ENCODE results near the gene ATP9B.

DNA sequence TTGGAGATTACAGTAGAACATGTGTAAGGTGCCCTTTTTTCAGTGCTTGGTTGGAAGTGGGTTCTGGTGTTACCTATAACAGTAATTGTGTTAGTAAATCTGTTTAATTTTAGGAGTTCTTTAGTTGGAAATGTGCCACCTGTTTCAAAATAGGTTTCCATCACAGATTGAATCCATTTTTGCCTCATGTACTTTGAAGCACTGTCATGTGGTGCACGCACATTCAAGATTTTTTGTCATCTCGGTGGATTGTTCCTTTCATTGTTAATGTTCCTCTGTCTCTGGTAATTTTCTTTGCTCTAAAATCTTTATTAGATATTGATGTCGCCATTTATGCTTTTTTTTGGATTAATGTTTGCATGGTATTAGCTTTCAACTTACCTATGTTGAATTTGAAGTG lies 1.3 kb downstream of the ATP9B start:
- TF ChIP-seq, protein P1, sequence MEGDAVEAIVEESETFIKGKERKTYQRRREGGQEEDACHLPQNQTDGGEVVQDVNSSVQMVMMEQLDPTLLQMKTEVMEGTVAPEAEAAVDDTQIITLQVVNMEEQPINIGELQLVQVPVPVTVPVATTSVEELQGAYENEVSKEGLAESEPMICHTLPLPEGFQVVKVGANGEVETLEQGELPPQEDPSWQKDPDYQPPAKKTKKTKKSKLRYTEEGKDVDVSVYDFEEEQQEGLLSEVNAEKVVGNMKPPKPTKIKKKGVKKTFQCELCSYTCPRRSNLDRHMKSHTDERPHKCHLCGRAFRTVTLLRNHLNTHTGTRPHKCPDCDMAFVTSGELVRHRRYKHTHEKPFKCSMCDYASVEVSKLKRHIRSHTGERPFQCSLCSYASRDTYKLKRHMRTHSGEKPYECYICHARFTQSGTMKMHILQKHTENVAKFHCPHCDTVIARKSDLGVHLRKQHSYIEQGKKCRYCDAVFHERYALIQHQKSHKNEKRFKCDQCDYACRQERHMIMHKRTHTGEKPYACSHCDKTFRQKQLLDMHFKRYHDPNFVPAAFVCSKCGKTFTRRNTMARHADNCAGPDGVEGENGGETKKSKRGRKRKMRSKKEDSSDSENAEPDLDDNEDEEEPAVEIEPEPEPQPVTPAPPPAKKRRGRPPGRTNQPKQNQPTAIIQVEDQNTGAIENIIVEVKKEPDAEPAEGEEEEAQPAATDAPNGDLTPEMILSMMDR (IDR thresholded peaks at IDR 0.05; ENCODE audit: low read depth, low read length, missing input control): no peak
- TF ChIP-seq YY1 (IDR thresholded peaks at IDR 0.05): no peak
- TF ChIP-seq SP1 (IDR thresholded peaks at IDR 0.05): no peak
- TF ChIP-seq, protein P2, sequence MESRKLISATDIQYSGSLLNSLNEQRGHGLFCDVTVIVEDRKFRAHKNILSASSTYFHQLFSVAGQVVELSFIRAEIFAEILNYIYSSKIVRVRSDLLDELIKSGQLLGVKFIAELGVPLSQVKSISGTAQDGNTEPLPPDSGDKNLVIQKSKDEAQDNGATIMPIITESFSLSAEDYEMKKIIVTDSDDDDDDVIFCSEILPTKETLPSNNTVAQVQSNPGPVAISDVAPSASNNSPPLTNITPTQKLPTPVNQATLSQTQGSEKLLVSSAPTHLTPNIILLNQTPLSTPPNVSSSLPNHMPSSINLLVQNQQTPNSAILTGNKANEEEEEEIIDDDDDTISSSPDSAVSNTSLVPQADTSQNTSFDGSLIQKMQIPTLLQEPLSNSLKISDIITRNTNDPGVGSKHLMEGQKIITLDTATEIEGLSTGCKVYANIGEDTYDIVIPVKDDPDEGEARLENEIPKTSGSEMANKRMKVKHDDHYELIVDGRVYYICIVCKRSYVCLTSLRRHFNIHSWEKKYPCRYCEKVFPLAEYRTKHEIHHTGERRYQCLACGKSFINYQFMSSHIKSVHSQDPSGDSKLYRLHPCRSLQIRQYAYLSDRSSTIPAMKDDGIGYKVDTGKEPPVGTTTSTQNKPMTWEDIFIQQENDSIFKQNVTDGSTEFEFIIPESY (IDR thresholded peaks at IDR 0.05): no peak
- no peak for TF ChIP-seq TAF1 (conservative IDR thresholded peaks at IDR 0.05)
- TF ChIP-seq FOXA1 (IDR thresholded peaks at IDR 0.05): no peak
- TF ChIP-seq GABPA (IDR thresholded peaks at IDR 0.05 in 1 of 2, conservative IDR thresholded peaks at IDR 0.05 in 1 of 2): no peak
- TF ChIP-seq HNF4G (IDR thresholded peaks at IDR 0.05): no peak
- TF ChIP-seq RAD21 (IDR thresholded peaks at IDR 0.05): no peak
- TF ChIP-seq, protein P3, sequence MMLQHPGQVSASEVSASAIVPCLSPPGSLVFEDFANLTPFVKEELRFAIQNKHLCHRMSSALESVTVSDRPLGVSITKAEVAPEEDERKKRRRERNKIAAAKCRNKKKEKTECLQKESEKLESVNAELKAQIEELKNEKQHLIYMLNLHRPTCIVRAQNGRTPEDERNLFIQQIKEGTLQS (IDR thresholded peaks at IDR 0.05): no peak
- TF ChIP-seq, protein P4, sequence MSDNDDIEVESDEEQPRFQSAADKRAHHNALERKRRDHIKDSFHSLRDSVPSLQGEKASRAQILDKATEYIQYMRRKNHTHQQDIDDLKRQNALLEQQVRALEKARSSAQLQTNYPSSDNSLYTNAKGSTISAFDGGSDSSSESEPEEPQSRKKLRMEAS (IDR thresholded peaks at IDR 0.05): no peak
- TF ChIP-seq, protein P5, sequence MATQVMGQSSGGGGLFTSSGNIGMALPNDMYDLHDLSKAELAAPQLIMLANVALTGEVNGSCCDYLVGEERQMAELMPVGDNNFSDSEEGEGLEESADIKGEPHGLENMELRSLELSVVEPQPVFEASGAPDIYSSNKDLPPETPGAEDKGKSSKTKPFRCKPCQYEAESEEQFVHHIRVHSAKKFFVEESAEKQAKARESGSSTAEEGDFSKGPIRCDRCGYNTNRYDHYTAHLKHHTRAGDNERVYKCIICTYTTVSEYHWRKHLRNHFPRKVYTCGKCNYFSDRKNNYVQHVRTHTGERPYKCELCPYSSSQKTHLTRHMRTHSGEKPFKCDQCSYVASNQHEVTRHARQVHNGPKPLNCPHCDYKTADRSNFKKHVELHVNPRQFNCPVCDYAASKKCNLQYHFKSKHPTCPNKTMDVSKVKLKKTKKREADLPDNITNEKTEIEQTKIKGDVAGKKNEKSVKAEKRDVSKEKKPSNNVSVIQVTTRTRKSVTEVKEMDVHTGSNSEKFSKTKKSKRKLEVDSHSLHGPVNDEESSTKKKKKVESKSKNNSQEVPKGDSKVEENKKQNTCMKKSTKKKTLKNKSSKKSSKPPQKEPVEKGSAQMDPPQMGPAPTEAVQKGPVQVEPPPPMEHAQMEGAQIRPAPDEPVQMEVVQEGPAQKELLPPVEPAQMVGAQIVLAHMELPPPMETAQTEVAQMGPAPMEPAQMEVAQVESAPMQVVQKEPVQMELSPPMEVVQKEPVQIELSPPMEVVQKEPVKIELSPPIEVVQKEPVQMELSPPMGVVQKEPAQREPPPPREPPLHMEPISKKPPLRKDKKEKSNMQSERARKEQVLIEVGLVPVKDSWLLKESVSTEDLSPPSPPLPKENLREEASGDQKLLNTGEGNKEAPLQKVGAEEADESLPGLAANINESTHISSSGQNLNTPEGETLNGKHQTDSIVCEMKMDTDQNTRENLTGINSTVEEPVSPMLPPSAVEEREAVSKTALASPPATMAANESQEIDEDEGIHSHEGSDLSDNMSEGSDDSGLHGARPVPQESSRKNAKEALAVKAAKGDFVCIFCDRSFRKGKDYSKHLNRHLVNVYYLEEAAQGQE (IDR thresholded peaks at IDR 0.05): no peak
- no peak for TF ChIP-seq HNF4A (conservative IDR thresholded peaks at IDR 0.05)

Measured in liver (tissue), 3 donors.